Measurements from ENCODE around the gene RGCC.

RGCC gene

GRCh38 chr13:41434831-41435520 is 22.4 kb upstream of the RGCC start:
- TF ChIP-seq CTCF (IDR thresholded peaks at IDR 0.05; ENCODE audit: low read length) (no peak), EZH2phosphoT487 (IDR thresholded peaks at IDR 0.05; ENCODE audit: low read length) (no peak), EZH2 (optimal IDR thresholded peaks at IDR 0.05; ENCODE audit: low read depth, low read length) (no peak)
- Histone ChIP-seq H3F3A (ENCODE audit: insufficient read depth, low read length) (no peaks in the 10 kb centered on the region), H3K27ac (ENCODE audit: low read length) (no peak overlapping the region), H3K9me2 (replicated peaks; ENCODE audit: insufficient read depth, low read length) (no peaks in the 10 kb centered on the region), H3K27me3 (replicated peaks; ENCODE audit: insufficient read depth, low read length) (no peaks in the 10 kb centered on the region), H3K9me3 (replicated peaks; ENCODE audit: insufficient read depth, low read length) (no peaks in the 10 kb centered on the region), H3K79me2 (ENCODE audit: low read length) (no peaks in the 10 kb centered on the region), H2AFZ (ENCODE audit: low read length) (no peak overlapping the region), H3K4me3 (ENCODE audit: low read length) (no peak overlapping the region), H3K9ac (ENCODE audit: low read length) (no peak overlapping the region), H3K4me2 (ENCODE audit: low read depth, low read length) (no peak overlapping the region), H3K4me1 (ENCODE audit: low read length) (no peaks in the 10 kb centered on the region), H4K20me1 (ENCODE audit: insufficient read depth, low read length) (no peaks in the 10 kb centered on the region), H3K36me3 (replicated peaks; ENCODE audit: insufficient read depth, low read length) (no peaks in the 10 kb centered on the region)
- DNase-seq = no peak

GRCh38 chr13:41443969-41444368 is 13.4 kb upstream of the RGCC start:
- Histone ChIP-seq H3K4me1 (ENCODE audit: low read length) (no peaks in the 10 kb centered on the region), H3K9me2 (replicated peaks; ENCODE audit: insufficient read depth, low read length) (no peaks in the 10 kb centered on the region), H3K27ac (ENCODE audit: low read length) (no peak overlapping the region), H3F3A (ENCODE audit: insufficient read depth, low read length) (no peaks in the 10 kb centered on the region), H3K36me3 (replicated peaks; ENCODE audit: insufficient read depth, low read length) (no peaks in the 10 kb centered on the region), H3K4me2 (ENCODE audit: low read depth, low read length) (no peak overlapping the region), H3K9ac (ENCODE audit: low read length) (no peak overlapping the region), H3K9me3 (replicated peaks; ENCODE audit: insufficient read depth, low read length) (no peaks in the 10 kb centered on the region), H4K20me1 (ENCODE audit: insufficient read depth, low read length) (no peaks in the 10 kb centered on the region), H3K27me3 (replicated peaks; ENCODE audit: insufficient read depth, low read length) (no peaks in the 10 kb centered on the region), H3K4me3 (ENCODE audit: low read length) (no peak overlapping the region), H3K79me2 (ENCODE audit: low read length) (no peaks in the 10 kb centered on the region), H2AFZ (ENCODE audit: low read length) (no peak overlapping the region)
- no peak for DNase-seq
- TF ChIP-seq CTCF (IDR thresholded peaks at IDR 0.05; ENCODE audit: low read length) (no peak), EZH2 (optimal IDR thresholded peaks at IDR 0.05; ENCODE audit: low read depth, low read length) (no peak), EZH2phosphoT487 (IDR thresholded peaks at IDR 0.05; ENCODE audit: low read length) (no peak)

GRCh38 chr13:41452462-41452861 is 4.9 kb upstream of the RGCC start:
- Histone ChIP-seq H2AFZ (ENCODE audit: low read length) (no peak overlapping the region), H3K27me3 (replicated peaks; ENCODE audit: insufficient read depth, low read length) (no peaks in the 10 kb centered on the region), H3K9me3 (replicated peaks; ENCODE audit: insufficient read depth, low read length) (no peaks in the 10 kb centered on the region), H3K79me2 (ENCODE audit: low read length) (no peaks in the 10 kb centered on the region), H3K9ac (ENCODE audit: low read length) (no peak overlapping the region), H3K4me3 (ENCODE audit: low read length) (no peak overlapping the region), H4K20me1 (ENCODE audit: insufficient read depth, low read length) (no peaks in the 10 kb centered on the region), H3F3A (ENCODE audit: insufficient read depth, low read length) (no peaks in the 10 kb centered on the region), H3K27ac (ENCODE audit: low read length) (no peak overlapping the region), H3K9me2 (replicated peaks; ENCODE audit: insufficient read depth, low read length) (no peaks in the 10 kb centered on the region), H3K4me2 (ENCODE audit: low read depth, low read length) (no peak overlapping the region), H3K4me1 (ENCODE audit: low read length) (no peaks in the 10 kb centered on the region), H3K36me3 (replicated peaks; ENCODE audit: insufficient read depth, low read length) (no peaks in the 10 kb centered on the region)
- no peak for TF ChIP-seq CTCF (IDR thresholded peaks at IDR 0.05; ENCODE audit: low read length)
- no peak for TF ChIP-seq EZH2 (optimal IDR thresholded peaks at IDR 0.05; ENCODE audit: low read depth, low read length)
- no peak for TF ChIP-seq EZH2phosphoT487 (IDR thresholded peaks at IDR 0.05; ENCODE audit: low read length)
- no peak for DNase-seq

Data from MM.1S (cell line).